ENCODE measurements around the gene PHF10.

The PHF10 gene

DNA sequence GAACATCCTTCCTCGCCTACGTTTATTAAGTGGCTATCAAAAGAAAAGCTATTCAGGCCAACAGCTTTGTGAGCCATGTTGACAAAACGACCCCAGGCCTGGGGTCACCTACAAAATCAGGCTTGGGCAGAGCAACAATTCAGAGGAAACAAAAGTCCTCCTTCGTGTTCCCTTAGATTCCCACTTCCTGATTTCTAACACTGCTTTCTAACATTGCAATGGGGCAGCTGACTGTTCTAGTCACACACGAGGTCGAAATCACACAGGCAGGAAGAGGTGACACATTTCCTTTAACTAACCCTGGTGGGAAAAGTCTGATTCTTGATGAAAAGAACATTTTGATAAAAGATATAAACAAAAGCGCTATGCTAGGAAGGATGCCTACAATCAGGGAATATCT is 54.4 kb downstream of the PHF10 start:
- DNase-seq: no peak

DNA sequence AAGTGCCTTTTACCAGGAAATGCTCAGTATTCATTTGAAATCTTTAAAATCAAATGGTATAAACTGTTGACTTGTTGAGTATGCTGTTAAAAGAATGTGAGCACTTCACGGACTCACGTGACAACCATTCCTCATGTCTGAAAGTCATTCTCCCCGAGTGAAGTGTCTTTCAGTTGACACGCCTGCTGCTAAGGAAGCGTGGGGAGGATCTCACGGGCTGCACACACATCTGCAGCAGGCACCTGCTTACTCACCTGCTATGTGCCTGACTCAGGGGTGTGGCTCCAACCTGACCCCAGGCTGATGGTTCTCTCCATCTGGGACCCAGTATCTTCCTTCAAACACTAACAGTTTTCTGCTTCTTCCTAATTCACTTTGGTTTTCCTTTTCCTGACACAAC is 55.2 kb downstream of the PHF10 start:
- no peak for DNase-seq

DNA sequence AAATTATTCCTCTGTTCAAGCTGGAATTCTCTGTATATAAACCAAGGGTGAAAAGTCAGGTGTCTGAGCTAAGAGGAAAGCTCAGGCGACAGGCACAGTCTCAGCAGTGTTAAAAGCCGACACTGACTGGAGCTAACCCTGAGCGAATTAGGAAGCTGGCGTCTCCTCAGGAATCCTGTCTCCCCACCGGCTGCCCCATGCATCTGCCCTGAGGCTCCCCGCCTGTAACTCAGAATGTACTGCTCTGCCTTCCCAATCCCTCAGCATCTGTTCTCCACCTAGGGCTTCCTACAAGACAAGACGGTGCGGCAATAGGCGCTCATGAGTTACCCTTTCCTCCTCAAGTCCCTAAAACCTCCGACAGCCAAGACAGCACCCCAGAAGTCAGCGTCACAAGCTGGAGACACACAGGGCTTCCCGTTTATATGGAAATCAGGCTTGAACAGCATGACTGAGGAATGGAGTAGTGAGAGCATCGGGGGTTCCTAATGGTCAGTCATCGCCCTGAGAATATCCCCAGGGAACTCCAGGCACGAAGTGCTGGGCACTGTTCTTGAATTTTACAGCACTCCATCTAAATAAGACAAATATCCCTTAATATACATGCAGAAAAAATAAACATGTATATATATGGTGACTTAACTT is 56.0 kb downstream of the PHF10 start:
- DNase-seq: no peak

DNA sequence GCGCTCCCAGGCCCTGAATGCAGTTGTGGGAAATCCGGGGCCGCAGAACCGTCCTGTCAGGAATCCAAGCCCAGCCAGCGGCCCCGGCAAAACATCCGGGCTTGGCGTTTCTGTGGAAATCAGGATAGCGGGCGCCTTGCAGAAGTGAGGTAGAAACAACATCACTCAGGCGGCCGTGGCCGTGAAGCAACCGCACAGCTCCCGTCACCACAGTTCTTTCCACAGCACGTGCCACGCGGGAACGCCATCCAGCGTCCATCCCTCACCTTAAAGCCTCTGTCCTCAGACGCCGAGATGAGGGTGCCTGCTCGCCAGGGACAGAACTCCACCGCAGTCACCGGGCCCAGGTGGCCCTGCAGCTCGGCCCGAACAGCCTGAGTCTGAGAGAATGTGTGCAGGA is 56.6 kb downstream of the PHF10 start:
- no peak for DNase-seq

GRCh38 chr6:169666441-169666840 is 57.9 kb downstream of the PHF10 start:
- no peak for DNase-seq

- no peak for DNase-seq
These were observed 59.0 kb downstream of the PHF10 start for GRCh38 chr6:169665289-169665688.

- DNase-seq: no peak
These were observed 60.1 kb downstream of the PHF10 start for GRCh38 chr6:169664227-169664626.

DNA sequence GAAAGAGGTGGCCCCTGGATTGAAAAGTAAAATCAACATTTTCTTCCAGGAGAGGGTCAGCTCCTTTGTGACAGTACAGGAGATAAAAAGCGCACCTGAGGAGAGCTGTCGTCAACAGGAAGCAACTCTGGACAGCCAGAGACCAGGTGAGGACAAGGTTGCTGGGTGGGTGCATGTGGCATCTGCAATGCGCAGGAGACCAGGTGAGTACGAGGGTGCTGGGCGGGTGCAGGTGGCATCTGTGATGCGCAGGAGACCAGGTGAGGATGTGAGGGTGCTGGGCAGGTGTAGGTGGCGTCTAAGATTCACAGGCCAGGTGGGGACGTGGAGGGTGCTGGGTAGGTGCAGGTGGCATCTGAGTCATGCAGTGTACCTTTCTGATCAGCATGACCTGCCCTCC is 60.8 kb downstream of the PHF10 start:
- peak; percentile 19 for DNase-seq

- no peak for DNase-seq
These were observed 62.9 kb downstream of the PHF10 start for GRCh38 chr6:169661391-169661756.

- DNase-seq: no peak
These were observed 63.4 kb downstream of the PHF10 start for GRCh38 chr6:169660751-169661390.

DNA sequence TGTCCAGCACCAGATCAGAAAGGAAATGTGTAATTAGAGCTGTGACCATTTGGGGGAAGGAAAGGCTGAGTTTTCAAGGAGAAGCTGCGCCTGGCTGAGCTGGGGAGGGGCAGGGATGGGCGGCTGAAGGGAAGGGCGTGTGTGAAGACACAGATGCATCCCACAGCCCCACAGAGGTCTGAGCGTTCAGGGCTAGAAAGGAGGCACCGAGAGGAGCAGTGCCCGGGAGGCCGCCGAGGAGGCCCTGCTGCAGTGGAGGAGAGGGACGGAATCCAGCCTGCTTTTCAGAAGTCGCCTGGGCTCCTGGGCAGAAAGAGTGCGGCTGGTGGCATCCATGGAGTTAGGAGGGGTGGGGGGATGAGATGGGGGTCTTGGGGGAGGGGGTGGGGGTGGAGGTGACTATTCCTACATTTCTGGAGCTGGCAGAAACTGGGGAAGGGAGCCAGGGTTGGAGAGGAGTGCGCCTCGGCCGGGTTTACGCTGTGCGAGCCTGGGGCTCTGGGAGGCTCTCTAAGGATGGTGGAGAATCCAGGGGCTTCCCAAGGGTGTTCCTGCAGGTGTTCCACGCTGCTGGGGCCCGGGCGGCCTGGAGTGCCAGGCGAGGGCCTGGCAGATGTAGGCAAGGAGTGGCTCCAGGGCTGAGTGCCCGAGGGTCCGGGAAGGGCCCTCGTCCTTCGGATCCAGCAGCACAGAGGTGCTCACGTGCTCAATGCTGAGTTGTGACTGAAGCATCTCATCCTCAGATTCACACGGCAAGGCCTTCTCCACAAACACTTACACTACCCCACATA is 64.3 kb downstream of the PHF10 start:
- no peak for DNase-seq

DNA sequence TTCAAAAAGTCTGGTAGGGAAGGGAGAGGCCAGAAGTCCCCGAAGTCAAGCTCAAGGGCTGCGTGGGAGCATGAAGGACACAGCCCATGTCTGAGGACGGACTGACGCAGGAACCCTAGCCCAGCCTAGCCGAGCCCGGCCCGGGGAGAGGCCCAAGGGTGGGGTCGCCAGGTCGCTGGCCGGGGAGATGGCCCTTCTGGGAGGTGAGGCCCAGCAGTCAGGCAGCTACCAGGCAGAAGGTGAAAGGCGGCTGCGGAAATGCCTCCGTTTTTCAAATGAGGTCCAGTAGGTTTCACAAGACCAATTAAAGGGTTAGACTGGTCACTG is 67.1 kb downstream of the PHF10 start:
- DNase-seq: no peak

- no peak for DNase-seq
These were observed 67.6 kb downstream of the PHF10 start for GRCh38 chr6:169656546-169657283.

DNA sequence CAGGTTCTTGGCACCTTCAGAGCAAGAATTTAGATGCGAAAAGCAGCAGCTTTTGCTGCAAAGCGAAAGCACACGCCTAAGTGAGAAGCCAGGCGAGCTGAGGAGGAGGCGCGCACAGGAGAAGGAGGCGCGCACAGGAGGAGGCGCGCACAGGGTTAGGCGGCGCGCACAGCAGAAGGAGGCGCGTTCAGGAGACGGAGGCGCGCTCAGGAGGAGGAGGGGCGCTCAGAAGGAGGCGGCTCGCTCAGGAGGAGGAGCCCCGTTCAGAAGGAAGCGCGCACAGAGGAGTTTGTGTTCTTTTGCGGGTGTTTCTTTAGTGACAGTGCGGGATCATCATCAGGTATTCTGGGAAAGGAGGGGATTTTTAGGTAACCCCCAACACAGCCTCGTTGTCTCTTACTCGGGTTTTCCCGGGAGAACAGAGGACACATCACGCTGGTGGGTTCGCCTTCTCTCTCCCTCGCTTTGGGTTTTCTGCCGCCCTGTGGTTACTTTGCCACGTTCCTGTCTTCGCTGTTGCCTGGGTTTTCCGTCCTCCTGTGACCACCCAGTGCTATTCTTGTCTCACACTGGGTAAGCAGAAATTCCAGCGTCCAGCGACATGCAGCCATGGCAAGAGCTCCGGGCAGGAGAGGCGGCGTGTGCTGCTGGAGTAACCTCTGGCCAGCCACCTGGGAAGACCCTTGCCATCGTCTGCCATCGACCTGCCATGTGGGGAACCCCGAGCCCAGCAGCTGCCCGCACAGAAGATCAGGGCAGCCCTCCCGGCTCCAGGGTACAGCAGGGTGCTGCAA is 69.5 kb downstream of the PHF10 start:
- DNase-seq: no peak

Data from NCI-H2029 treated with DMSO at 0.1 percent for 48 hours (cell line).